ENCODE data around the gene GPR22.

Gene GPR22

GRCh38 chr7:107474104-107474521 is 4.3 kb downstream of the GPR22 start:
- in situ Hi-C loops (cut with MboI; ENCODE audit: low sequenced_read_pairs), result no loop called here

- in situ Hi-C loops (cut with MboI; ENCODE audit: low sequenced_read_pairs), result no loop called here
These were observed 9.4 kb downstream of the GPR22 start for GRCh38 chr7:107479303-107479702.

- in situ Hi-C loops (cut with MboI; ENCODE audit: low sequenced_read_pairs), result no loop called here
These were observed 11.1 kb downstream of the GPR22 start for GRCh38 chr7:107480932-107481331.

- in situ Hi-C loops (cut with MboI; ENCODE audit: low sequenced_read_pairs), result no loop called here
These were observed 12.7 kb downstream of the GPR22 start for GRCh38 chr7:107482571-107482970.

GRCh38 chr7:107486041-107486440 is 16.2 kb downstream of the GPR22 start:
- in situ Hi-C loops (cut with MboI; ENCODE audit: low sequenced_read_pairs), result no loop called here

- in situ Hi-C loops (cut with MboI; ENCODE audit: low sequenced_read_pairs), result no loop called here
These were observed 23.0 kb downstream of the GPR22 start for GRCh38 chr7:107492875-107493274.

GRCh38 chr7:107494315-107494751 is 24.5 kb downstream of the GPR22 start:
- in situ Hi-C loops (cut with MboI; ENCODE audit: low sequenced_read_pairs), result no loop called here

GRCh38 chr7:107494884-107495283 is 25.0 kb downstream of the GPR22 start:
- in situ Hi-C loops (cut with MboI; ENCODE audit: low sequenced_read_pairs), result no loop called here

- in situ Hi-C loops (cut with MboI; ENCODE audit: low sequenced_read_pairs), result no loop called here
These were observed 25.7 kb downstream of the GPR22 start for GRCh38 chr7:107495516-107495915.

- in situ Hi-C loops (cut with MboI; ENCODE audit: low sequenced_read_pairs), result no loop called here
These were observed 29.9 kb downstream of the GPR22 start for GRCh38 chr7:107499731-107500130.

- in situ Hi-C loops (cut with MboI; ENCODE audit: low sequenced_read_pairs), result no loop called here
These were observed 31.7 kb downstream of the GPR22 start for GRCh38 chr7:107501593-107501992.

- in situ Hi-C loops (cut with MboI; ENCODE audit: low sequenced_read_pairs), result no loop called here
These were observed 32.3 kb downstream of the GPR22 start for GRCh38 chr7:107502154-107502553.

- in situ Hi-C loops (cut with MboI; ENCODE audit: low sequenced_read_pairs), result no loop called here
These were observed 32.9 kb downstream of the GPR22 start for GRCh38 chr7:107502797-107503196.

GRCh38 chr7:107503687-107504086 is 33.8 kb downstream of the GPR22 start:
- in situ Hi-C loops (cut with MboI; ENCODE audit: low sequenced_read_pairs), result no loop called here

GRCh38 chr7:107505362-107505761 is 35.5 kb downstream of the GPR22 start:
- in situ Hi-C loops (cut with MboI; ENCODE audit: low sequenced_read_pairs), result no loop called here

- in situ Hi-C loops (cut with MboI; ENCODE audit: low sequenced_read_pairs), result no loop called here
These were observed 36.3 kb downstream of the GPR22 start for GRCh38 chr7:107505997-107506673.

- in situ Hi-C loops (cut with MboI; ENCODE audit: low sequenced_read_pairs), result no loop called here
These were observed 37.0 kb downstream of the GPR22 start for GRCh38 chr7:107506674-107507339.

Measured in HL-60/S4 (cell line).